K562 (cell line): ENCODE data around the gene SV2A. TPM values are rescaled to one million over a fixed set of nuclear protein-coding genes. Genes with fewer than 3 reads are reported as not detected.
A peak's percentile ranks its signal among the peaks of the same experiment; 100 is the strongest.

Experiments
- ARID2 ChIP-seq: fragments of 450-650 bp; IDR thresholded peaks from 2 replicates; pipeline ENCODE4 v1.6.1; 2017; ENCODE audit warnings: antibody characterized with exemption, mild to moderate bottlenecking
- BRF1 ChIP-seq: IDR thresholded peaks from 3 replicates; pipeline ENCODE4 v1.6.1; 2011; ENCODE audit warnings: borderline replicate concordance, mild to moderate bottlenecking; ENCODE audit not compliant: insufficient read length; ENCODE audit errors: extremely low read depth
- EGR1 ChIP-seq: fragments of 450-650 bp; conservative IDR thresholded peaks from 2 replicates; pipeline ENCODE4 v1.6.1; 2017; ENCODE audit warnings: mild to moderate bottlenecking
- EP400 ChIP-seq: fragments of 450-650 bp; IDR thresholded peaks from 2 replicates; pipeline ENCODE4 v1.6.1; 2017; ENCODE audit warnings: antibody characterized with exemption, mild to moderate bottlenecking, moderate library complexity
- FOXA1 ChIP-seq: fragments of 450-650 bp; IDR thresholded peaks from 2 replicates; pipeline ENCODE4 v1.6.1; 2016; ENCODE audit warnings: mild to moderate bottlenecking, borderline replicate concordance
- LEF1 ChIP-seq: fragments of 450-650 bp; IDR thresholded peaks from 2 replicates; pipeline ENCODE4 v1.6.1; 2016; ENCODE audit warnings: mild to moderate bottlenecking
- MAFF ChIP-seq: IDR thresholded peaks from 2 replicates; pipeline ENCODE4 v1.6.1; 2012; ENCODE audit warnings: low read length, improper control_type of control experiment
- NFE2 ChIP-seq: IDR thresholded peaks from 2 replicates; pipeline ENCODE4 v1.6.1; 2014; ENCODE audit warnings: antibody characterized with exemption, low read depth
- SUPT5H ChIP-seq: fragments of 450-650 bp; IDR thresholded peaks from 2 replicates; pipeline ENCODE4 v1.6.1; 2016
- polyA plus RNA-seq, 8 experiments: library from polyadenylated mRNA; depleted of rRNA in 4 of 8; stranded (reverse) in 5 of 8; unstranded in 3 of 8; fragments of >200 nt; fragmentation: Nextera tagmentation in 2 of 8; fragmentation: Illumina TruSeq in 1 of 8; extraction: Ambion mirVana in 2 of 8; extraction: Trizol in 1 of 8; gene quantifications; 2 replicates each; pipeline versions ENCODE4 v1.2.1 to v1.2.3, GENCODE V29; 2011 to 2014; ENCODE audit warnings: inconsistent platforms in 1 of 8, missing spikeins in 1 of 8
- total RNA-seq, 7 experiments: library from RNA; depleted of rRNA in 6 of 7; stranded (reverse); fragments of >200 nt in 6 of 7; fragmentation: Illumina TruSeq in 2 of 7; extraction: Trizol in 2 of 7; gene quantifications; 2 replicates each; pipeline versions ENCODE4 v1.2.1 to v1.2.3, GENCODE V29; 2011 to 2021; ENCODE audit warnings: low replicate concordance in 1 of 7
- TF ChIP-seq, protein P1 (sequence below), 2 experiments: fragments of 450-650 bp; conservative IDR thresholded peaks; 2 replicates each; pipeline ENCODE4 v1.6.1; 2017; ENCODE audit warnings: mild to moderate bottlenecking in 2 of 2, moderate library complexity in 2 of 2
- TF ChIP-seq, protein P2 (sequence below), 2 experiments: fragments of 450-650 bp; IDR thresholded peaks; 2 replicates each; pipeline ENCODE4 v1.6.1; 2018; ENCODE audit warnings: mild to moderate bottlenecking in 2 of 2, low read depth in 1 of 2; ENCODE audit not compliant: partially characterized antibody in 2 of 2
- TF ChIP-seq, protein P3 (sequence below), 2 experiments: fragments of 200-800 bp in 1 of 2; sonication (Bioruptor generic) in 1 of 2; sonication (generic) in 1 of 2; formaldehyde crosslinking in 1 of 2; IDR thresholded peaks in 1 of 2; conservative IDR thresholded peaks in 1 of 2; 2 replicates each; pipeline versions ENCODE4 v1.5.0 to v1.6.1; 2016 to 2020; ENCODE audit warnings: missing compliant biosample characterization in 1 of 2, missing genetic modification characterization in 1 of 2, missing genetic modification reagents in 1 of 2
- TF ChIP-seq, protein P4 (sequence below): fragments of 250-450 bp; sonication (Bioruptor Pico); IDR thresholded peaks from 2 replicates; pipeline ENCODE4 v1.8.0; 2022; ENCODE audit warnings: moderate library complexity, mild to moderate bottlenecking, inconsistent platforms
- TF ChIP-seq, protein P5 (sequence below), 2 experiments: IDR thresholded peaks; 2 replicates each; pipeline ENCODE4 v1.6.1; 2011; ENCODE audit warnings: borderline replicate concordance in 1 of 2, control low read depth in 1 of 2, low read depth in 1 of 2, low read length in 1 of 2, mild to moderate bottlenecking in 1 of 2, mixed read lengths in 1 of 2, moderate library complexity in 1 of 2; ENCODE audit not compliant: insufficient read depth in 1 of 2, insufficient read length in 1 of 2, poor library complexity in 1 of 2, severe bottlenecking in 1 of 2; ENCODE audit errors: extremely low read depth in 1 of 2

Gene SV2A
- total and polyA plus RNA-seq, 9 of the 15 experiments (the other 6 are each of a cell fraction or from before 2014, with no cell fraction given): 0.07 to 0.22 (median 0.11) TPM; not detected in 1

DNA sequence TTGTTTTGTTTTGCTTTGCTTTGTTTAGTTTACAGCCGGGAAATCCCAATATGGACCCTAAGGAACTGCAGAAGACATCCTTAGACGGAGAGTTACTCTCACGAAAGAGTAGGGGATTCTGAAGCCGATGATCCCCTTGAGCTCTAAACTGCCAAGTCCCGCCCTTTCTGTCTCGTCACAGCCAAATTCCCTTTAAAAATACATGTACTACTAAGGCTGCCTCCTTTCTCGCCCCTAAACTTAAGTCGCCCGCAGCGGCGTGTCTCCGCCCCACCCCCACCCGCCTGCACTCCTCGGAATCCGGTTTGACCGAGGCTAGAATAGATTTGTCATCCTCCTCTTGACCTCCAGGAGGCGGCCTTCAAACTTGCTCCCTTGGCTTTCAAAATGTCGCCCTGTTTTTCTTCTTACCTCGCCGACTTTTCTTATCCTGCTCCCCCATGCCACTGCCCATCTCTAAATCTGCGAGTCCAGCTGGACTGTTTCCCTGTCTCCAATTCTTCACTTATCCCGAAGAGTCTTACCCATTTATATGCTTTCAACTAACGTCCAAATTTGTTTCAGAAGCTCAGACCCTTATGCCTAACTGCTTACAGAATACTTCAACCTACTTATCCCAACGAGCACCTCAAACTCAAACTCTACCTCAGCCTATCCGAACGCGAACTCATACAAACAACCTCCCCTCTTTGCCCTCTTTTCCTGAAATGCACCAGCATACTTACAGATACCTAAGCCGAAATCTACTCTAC lies 29.2 kb downstream of the SV2A start (continued):
- TF ChIP-seq, protein P1, sequence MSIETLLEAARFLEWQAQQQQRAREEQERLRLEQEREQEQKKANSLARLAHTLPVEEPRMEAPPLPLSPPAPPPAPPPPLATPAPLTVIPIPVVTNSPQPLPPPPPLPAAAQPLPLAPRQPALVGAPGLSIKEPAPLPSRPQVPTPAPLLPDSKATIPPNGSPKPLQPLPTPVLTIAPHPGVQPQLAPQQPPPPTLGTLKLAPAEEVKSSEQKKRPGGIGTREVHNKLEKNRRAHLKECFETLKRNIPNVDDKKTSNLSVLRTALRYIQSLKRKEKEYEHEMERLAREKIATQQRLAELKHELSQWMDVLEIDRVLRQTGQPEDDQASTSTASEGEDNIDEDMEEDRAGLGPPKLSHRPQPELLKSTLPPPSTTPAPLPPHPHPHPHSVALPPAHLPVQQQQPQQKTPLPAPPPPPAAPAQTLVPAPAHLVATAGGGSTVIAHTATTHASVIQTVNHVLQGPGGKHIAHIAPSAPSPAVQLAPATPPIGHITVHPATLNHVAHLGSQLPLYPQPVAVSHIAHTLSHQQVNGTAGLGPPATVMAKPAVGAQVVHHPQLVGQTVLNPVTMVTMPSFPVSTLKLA (conservative IDR thresholded peaks at IDR 0.05): peak; percentile 56 to 81
- TF ChIP-seq, protein P2, sequence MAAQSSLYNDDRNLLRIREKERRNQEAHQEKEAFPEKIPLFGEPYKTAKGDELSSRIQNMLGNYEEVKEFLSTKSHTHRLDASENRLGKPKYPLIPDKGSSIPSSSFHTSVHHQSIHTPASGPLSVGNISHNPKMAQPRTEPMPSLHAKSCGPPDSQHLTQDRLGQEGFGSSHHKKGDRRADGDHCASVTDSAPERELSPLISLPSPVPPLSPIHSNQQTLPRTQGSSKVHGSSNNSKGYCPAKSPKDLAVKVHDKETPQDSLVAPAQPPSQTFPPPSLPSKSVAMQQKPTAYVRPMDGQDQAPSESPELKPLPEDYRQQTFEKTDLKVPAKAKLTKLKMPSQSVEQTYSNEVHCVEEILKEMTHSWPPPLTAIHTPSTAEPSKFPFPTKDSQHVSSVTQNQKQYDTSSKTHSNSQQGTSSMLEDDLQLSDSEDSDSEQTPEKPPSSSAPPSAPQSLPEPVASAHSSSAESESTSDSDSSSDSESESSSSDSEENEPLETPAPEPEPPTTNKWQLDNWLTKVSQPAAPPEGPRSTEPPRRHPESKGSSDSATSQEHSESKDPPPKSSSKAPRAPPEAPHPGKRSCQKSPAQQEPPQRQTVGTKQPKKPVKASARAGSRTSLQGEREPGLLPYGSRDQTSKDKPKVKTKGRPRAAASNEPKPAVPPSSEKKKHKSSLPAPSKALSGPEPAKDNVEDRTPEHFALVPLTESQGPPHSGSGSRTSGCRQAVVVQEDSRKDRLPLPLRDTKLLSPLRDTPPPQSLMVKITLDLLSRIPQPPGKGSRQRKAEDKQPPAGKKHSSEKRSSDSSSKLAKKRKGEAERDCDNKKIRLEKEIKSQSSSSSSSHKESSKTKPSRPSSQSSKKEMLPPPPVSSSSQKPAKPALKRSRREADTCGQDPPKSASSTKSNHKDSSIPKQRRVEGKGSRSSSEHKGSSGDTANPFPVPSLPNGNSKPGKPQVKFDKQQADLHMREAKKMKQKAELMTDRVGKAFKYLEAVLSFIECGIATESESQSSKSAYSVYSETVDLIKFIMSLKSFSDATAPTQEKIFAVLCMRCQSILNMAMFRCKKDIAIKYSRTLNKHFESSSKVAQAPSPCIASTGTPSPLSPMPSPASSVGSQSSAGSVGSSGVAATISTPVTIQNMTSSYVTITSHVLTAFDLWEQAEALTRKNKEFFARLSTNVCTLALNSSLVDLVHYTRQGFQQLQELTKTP (IDR thresholded peaks at IDR 0.05; ENCODE audit: low read depth in 1 of 2, partially characterized antibody in 2 of 2): peak; percentile 38 to 48
- TF ChIP-seq SUPT5H (peak; percentile 58; the same call in 1 of the 2 replicates), NFE2 (peak; percentile 43; the same call in 1 of the 2 replicates), EP400 (peak; percentile 78), ARID2 (peak; percentile 56; the same call in 1 of the 2 replicates), LEF1 (peak; percentile 71; the same call in 1 of the 2 replicates), FOXA1 (no peak), BRF1 (no peak), MAFF (0 out of 2 replicates have a peak, but pooled peaks have one; percentile 6), EGR1 (0 out of 2 replicates have a peak, but pooled peaks have one; percentile 23)
- TF ChIP-seq, protein P3, sequence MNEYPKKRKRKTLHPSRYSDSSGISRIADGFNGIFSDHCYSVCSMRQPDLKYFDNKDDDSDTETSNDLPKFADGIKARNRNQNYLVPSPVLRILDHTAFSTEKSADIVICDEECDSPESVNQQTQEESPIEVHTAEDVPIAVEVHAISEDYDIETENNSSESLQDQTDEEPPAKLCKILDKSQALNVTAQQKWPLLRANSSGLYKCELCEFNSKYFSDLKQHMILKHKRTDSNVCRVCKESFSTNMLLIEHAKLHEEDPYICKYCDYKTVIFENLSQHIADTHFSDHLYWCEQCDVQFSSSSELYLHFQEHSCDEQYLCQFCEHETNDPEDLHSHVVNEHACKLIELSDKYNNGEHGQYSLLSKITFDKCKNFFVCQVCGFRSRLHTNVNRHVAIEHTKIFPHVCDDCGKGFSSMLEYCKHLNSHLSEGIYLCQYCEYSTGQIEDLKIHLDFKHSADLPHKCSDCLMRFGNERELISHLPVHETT (CRISPR knock-in tag; conservative IDR thresholded peaks at IDR 0.05 in 1 of 2, IDR thresholded peaks at IDR 0.05 in 1 of 2): peak in 1 of 2 experiments; percentile 88; a peak in 2 of 4 replicates
- TF ChIP-seq, protein P4, sequence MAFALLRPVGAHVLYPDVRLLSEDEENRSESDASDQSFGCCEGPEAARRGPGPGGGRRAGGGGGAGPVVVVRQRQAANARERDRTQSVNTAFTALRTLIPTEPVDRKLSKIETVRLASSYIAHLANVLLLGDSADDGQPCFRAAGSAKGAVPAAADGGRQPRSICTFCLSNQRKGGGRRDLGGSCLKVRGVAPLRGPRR (CRISPR knock-in tag): no peak
- TF ChIP-seq, protein P5, sequence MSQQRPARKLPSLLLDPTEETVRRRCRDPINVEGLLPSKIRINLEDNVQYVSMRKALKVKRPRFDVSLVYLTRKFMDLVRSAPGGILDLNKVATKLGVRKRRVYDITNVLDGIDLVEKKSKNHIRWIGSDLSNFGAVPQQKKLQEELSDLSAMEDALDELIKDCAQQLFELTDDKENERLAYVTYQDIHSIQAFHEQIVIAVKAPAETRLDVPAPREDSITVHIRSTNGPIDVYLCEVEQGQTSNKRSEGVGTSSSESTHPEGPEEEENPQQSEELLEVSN (IDR thresholded peaks at IDR 0.05; ENCODE audit: borderline replicate concordance in 1 of 2, extremely low read depth in 1 of 2, insufficient read depth in 1 of 2, insufficient read length in 1 of 2, low read depth in 1 of 2, low read length in 1 of 2, poor library complexity in 1 of 2, severe bottlenecking in 1 of 2): no peak
